RWPE1 (cell line): ENCODE results near the gene STX1A.

ENCODE experiments used
- CTCF ChIA-PET: fragments of 350-600 bp; sonication (Branson Sonifier 250); formaldehyde crosslinking; extraction: SDS; loops from one replicate; lab custom pipeline; 2021; lab: Yijun Ruan, JAX
- POLR2A ChIA-PET: fragments of 400-600 bp; formaldehyde crosslinking; extraction: SDS; loops from one replicate; lab custom pipeline; 2020; ENCODE audit warnings: antibody characterized with exemption; ENCODE audit not compliant: low non-redundant PET; lab: Yijun Ruan, JAX
- DNase-seq: peaks from one replicate; pipeline ENCODE4 v3.0.0; 2012; ENCODE audit warnings: low spot score
- H3K27ac ChIP-seq: fragments of 450-650 bp; 2 replicates; pipeline ENCODE4 v1.5.1; 2017
- CTCF ChIP-seq: fragments of 450-650 bp; conservative IDR thresholded peaks from 2 replicates; pipeline ENCODE4 v1.5.1; 2017; ENCODE audit warnings: low read depth, mild to moderate bottlenecking

The STX1A gene

GRCh38 chr7:73690646-73691045, 28.8 kb downstream of the STX1A start:
- POLR2A ChIA-PET: interaction anchor here (0.5 kb wide), 1 partner anchor 54 kb away, joined by 4 read pairs; no protein-coding TSS in a partner anchor
- TF ChIP-seq CTCF: no peak
- no peak overlapping the region for H3K27ac ChIP-seq
- CTCF ChIA-PET: no interaction called here
- DNase-seq: no peak

DNA sequence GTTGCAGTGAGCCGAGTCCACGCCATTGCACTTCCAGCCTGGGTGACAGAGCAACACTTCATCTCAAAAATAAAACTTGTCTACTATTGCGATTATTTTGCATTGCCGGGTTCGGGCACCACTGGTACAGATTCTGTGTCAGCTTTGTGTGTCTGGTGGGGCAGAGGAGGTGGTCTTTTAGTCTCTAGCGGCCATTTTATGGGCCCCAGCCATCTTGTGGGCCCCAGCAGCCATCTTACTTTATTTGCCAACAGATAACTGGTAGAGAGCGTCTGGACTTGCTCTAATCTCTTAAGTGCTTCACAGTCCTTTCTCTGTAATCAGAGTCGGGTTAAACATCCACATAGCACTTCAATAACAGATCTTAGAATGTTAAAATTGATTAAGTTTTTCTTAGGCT, 31.2 kb downstream of the STX1A start:
- CTCF ChIA-PET: interaction anchor here (1.0 kb wide), 1 partner anchor 12 kb away, joined by 3 read pairs; no protein-coding TSS in a partner anchor
- no peak for TF ChIP-seq CTCF

DNA sequence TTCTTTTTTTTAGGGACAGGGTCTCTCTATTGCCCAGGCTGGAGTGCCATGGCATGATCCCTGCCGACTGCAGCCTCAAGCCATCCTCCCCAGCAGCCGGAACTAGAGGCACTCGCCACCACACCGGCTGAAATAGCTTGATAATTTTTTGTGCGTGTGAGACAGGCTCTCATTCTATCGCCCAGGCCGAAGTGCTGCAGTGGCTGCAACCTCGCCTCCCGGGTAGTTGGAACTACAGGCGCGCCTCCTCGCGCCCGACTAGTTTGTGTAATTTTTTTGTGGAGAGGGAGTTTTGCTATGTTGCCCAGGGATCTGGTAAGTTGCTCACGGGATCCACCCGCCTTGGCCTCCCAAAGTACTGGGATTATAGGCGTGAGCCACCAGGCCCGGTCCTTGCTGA, 34.2 kb downstream of the STX1A start:
- no peak for DNase-seq
- CTCF ChIA-PET: no interaction called here
- H3K27ac ChIP-seq: peak overlapping the region; percentile 14; the same call in 1 of the 2 replicates
- no peak for TF ChIP-seq CTCF
- POLR2A ChIA-PET: no interaction called here

More for the DNA sequence above, 31.2 kb downstream of the STX1A start:
- H3K27ac ChIP-seq: no peak overlapping the region
- POLR2A ChIA-PET: no interaction called here
- no peak for DNase-seq

GRCh38 chr7:73683788-73684693, 35.4 kb downstream of the STX1A start:
- no peak for DNase-seq
- CTCF ChIA-PET: interaction anchor here (0.6 kb wide), 1 partner anchor 57 kb away, joined by 3 read pairs; no protein-coding TSS in a partner anchor
- POLR2A ChIA-PET: interaction anchor here (0.7 kb wide), 1 partner anchor 26 kb away, joined by 11 read pairs; no protein-coding TSS in a partner anchor
- H3K27ac ChIP-seq: peak overlapping the region; percentile 75
- TF ChIP-seq CTCF: no peak

DNA sequence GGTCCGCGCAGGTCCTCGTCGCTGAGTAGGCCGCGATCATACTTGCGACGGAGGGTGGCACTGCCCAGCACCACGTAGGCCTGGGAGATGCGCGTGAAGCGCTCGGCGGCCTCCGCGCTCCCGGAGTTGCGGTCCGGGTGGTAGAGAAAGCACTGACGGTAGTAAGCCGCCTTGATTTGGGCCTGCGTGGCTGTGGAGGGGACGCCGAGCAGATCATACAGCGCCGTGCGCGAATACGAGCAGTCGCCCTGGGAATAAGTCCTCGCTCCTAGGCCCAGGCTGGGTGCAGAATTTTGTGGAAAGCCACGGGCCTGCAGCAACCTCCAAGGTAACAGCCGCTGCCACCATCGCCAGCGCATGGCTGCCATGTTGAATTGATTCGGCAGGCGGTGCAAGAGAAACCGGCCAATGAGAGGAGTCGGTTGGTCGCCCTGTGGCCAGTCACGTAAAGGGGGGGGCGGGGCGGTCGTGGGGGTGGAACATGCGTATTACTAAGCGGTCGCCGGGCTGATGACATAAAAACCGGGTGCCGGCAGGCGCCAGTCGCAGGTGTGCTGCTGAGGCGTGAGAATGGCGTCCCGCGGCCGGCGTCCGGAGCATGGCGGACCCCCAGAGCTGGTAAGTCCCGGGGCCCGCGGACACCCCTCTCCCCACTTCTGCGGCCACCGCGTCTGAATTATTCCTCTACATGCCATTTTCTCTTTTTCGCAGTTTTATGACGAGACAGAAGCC, 36.2 kb downstream of the STX1A start, which contains the start of the genes BUD23 and DNAJC30:
Gene BUD23, plus strand, starts transcription at position 542 of the 732 bp plus-strand sequence. Its CDS starts 29 bp downstream, at position 571.
Gene DNAJC30, minus strand, starts transcription at position 398 of the 732 bp plus-strand sequence. Its CDS starts 30 bp downstream, at position 368.
- DNase-seq: peak; percentile 98
- CTCF ChIA-PET: interaction anchor here (0.5 kb wide), 1 partner anchor 21 kb away, joined by 6 read pairs; no protein-coding TSS in a partner anchor
- TF ChIP-seq CTCF: no peak
- peak within 1 kb of the TSS; percentile 75 for H3K27ac ChIP-seq
- POLR2A ChIA-PET: no interaction called here

DNA sequence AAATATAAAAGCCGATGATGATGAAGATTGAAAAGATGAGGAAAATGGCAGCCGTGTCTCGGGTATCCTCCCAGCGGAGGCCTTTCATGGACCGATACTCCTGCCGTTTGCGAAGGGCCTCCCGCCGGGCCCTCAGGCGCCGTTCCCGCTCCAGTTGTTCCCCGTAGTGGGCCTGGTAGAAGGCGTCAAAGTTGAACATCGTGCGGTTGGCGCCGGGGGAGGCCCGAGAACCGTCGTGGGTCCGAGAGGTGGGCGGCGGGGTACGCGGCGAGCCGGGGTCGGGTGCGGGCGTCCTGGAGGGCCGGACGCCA, 36.8 kb downstream of the STX1A start:
- ChIA-PET POLR2A (no interaction called here), CTCF (no interaction called here)
- TF ChIP-seq CTCF: no peak
- DNase-seq: no peak
- H3K27ac ChIP-seq: peak overlapping the region; percentile 75
